Mesenchymal stem cell (in vitro differentiated cells and primary cell): ENCODE measurements around the gene POU2AF2.

Experiments
- DNase-seq: peaks from one replicate; pipeline ENCODE4 v3.0.0-alpha.2; 2013
- H2AFZ ChIP-seq: one replicate; pipeline ENCODE4 v1.6.1; 2013; ENCODE audit warnings: low read depth, mild to moderate bottlenecking, control low read depth, inconsistent platforms, low read length, moderate library complexity
- H2AK5ac ChIP-seq: 2 replicates; pipeline ENCODE4 v1.6.1; 2013; ENCODE audit warnings: low read length, moderate library complexity, mild to moderate bottlenecking, inconsistent platforms; ENCODE audit not compliant: severe bottlenecking
- H2BK120ac ChIP-seq: one replicate; pipeline ENCODE4 v1.6.1; 2013; ENCODE audit warnings: low read depth, mild to moderate bottlenecking, inconsistent platforms, low read length, moderate library complexity
- H2BK12ac ChIP-seq, 2 experiments: one replicate each; pipeline ENCODE4 v1.6.1; 2013; ENCODE audit warnings: inconsistent platforms in 2 of 2, low read length in 2 of 2, mild to moderate bottlenecking in 2 of 2, moderate library complexity in 2 of 2, control low read depth in 1 of 2
- H2BK15ac ChIP-seq: one replicate; pipeline ENCODE4 v1.6.1; 2013; ENCODE audit warnings: mild to moderate bottlenecking, low read depth, inconsistent platforms; ENCODE audit not compliant: poor library complexity, severe bottlenecking
- H2BK5ac ChIP-seq: 2 replicates; pipeline ENCODE4 v1.6.1; 2013; ENCODE audit warnings: low read depth, mild to moderate bottlenecking, low read length, control low read depth, inconsistent platforms; ENCODE audit not compliant: poor library complexity, severe bottlenecking
- H3K14ac ChIP-seq, 2 experiments: one replicate each; pipeline ENCODE4 v1.6.1; 2013; ENCODE audit warnings: inconsistent platforms in 2 of 2, low read length in 2 of 2, control low read depth in 1 of 2, mild to moderate bottlenecking in 1 of 2, moderate library complexity in 1 of 2
- H3K18ac ChIP-seq, 2 experiments: one replicate each; pipeline ENCODE4 v1.6.1; 2013; ENCODE audit warnings: inconsistent platforms in 2 of 2, low read length in 2 of 2, control low read depth in 1 of 2, low read depth in 1 of 2, mild to moderate bottlenecking in 1 of 2
- H3K23ac ChIP-seq, 2 experiments: one replicate each; pipeline ENCODE4 v1.6.1; 2013; ENCODE audit warnings: inconsistent platforms in 2 of 2, low read length in 2 of 2, mild to moderate bottlenecking in 2 of 2, moderate library complexity in 2 of 2, control low read depth in 1 of 2
- H3K27ac ChIP-seq: 2 replicates; pipeline ENCODE4 v1.5.1; 2013; ENCODE audit warnings: mild to moderate bottlenecking, moderate library complexity, low read length, control low read depth, inconsistent platforms; ENCODE audit not compliant: poor library complexity, severe bottlenecking
- H3K27me3 ChIP-seq, 2 experiments: 2 replicates each; pipeline versions ENCODE4 v1.6.1 to v1.7.0; 2013; ENCODE audit warnings: low read length in 2 of 2, mild to moderate bottlenecking in 2 of 2, moderate library complexity in 2 of 2, control low read depth in 1 of 2, inconsistent platforms in 1 of 2; ENCODE audit not compliant: control insufficient read depth in 1 of 2, insufficient read depth in 1 of 2
- H3K36me3 ChIP-seq, 2 experiments: 2 replicates each; pipeline versions ENCODE4 v1.6.1 to v1.7.0; 2013; ENCODE audit warnings: low read length in 2 of 2, control low read depth in 1 of 2, inconsistent platforms in 1 of 2, low read depth in 1 of 2, mild to moderate bottlenecking in 1 of 2; ENCODE audit not compliant: insufficient read depth in 2 of 2, control insufficient read depth in 1 of 2
- H3K4ac ChIP-seq, 2 experiments: one replicate each; pipeline ENCODE4 v1.6.1; 2013; ENCODE audit warnings: inconsistent platforms in 2 of 2, low read length in 2 of 2, mild to moderate bottlenecking in 2 of 2, moderate library complexity in 2 of 2, control low read depth in 1 of 2, low read depth in 1 of 2
- H3K4me1 ChIP-seq: 2 replicates; pipeline ENCODE4 v1.6.1; 2013; ENCODE audit warnings: low read depth, low read length, control low read depth; ENCODE audit not compliant: control insufficient read depth, insufficient read depth
- H3K4me2 ChIP-seq: 2 replicates; pipeline ENCODE4 v1.6.1; 2013; ENCODE audit warnings: low read length, mild to moderate bottlenecking, inconsistent platforms; ENCODE audit not compliant: poor library complexity, severe bottlenecking
- H3K4me3 ChIP-seq, 2 experiments: 2 replicates each; pipeline versions ENCODE4 v1.5.1 to v1.7.0; 2013; ENCODE audit warnings: low read length in 2 of 2, mild to moderate bottlenecking in 2 of 2, control low read depth in 1 of 2, low read depth in 1 of 2; ENCODE audit not compliant: insufficient read depth in 1 of 2
- H3K79me1 ChIP-seq: replicated peaks from 2 replicates; pipeline ENCODE4 v1.6.1; 2013; ENCODE audit warnings: mild to moderate bottlenecking, control low read depth, low read length, inconsistent platforms; ENCODE audit not compliant: poor library complexity, severe bottlenecking
- H3K9ac ChIP-seq: 2 replicates; pipeline ENCODE4 v1.7.0; 2013; ENCODE audit warnings: mild to moderate bottlenecking, low read length, moderate library complexity
- H3K9me3 ChIP-seq: 2 replicates; pipeline ENCODE4 v1.7.0; 2013; ENCODE audit warnings: mild to moderate bottlenecking, low read length; ENCODE audit not compliant: control insufficient read depth
- H4K8ac ChIP-seq: one replicate; pipeline ENCODE4 v1.6.1; 2013; ENCODE audit warnings: inconsistent platforms, mild to moderate bottlenecking, low read length, moderate library complexity
- H4K91ac ChIP-seq: one replicate; pipeline ENCODE4 v1.6.1; 2013; ENCODE audit warnings: mild to moderate bottlenecking, low read length, inconsistent platforms
- WGBS: methylation state at CpG from one replicate; pipeline ENCODE4 v1.1.7; 2013; ENCODE audit warnings: mixed read lengths; 5-methylcytosine and 5-hydroxymethylcytosine counted together

POU2AF2 gene

GRCh38 chr11:111305162-111305802 lies 59.8 kb downstream of the POU2AF2 start:
- whole genome bisulfite sequencing, result 64% methylated on average over 5 of the region's 5 CpGs
- Histone ChIP-seq H3K4me1 (no peaks in the 10 kb centered on the region), H3K4ac (no peak overlapping the region), H3K4me3 (no peak overlapping the region), H4K8ac (no peak overlapping the region), H3K4me2 (no peak overlapping the region), H4K91ac (no peak overlapping the region), H3K23ac (no peak overlapping the region), H2BK120ac (no peak overlapping the region), H3K9me3 (no peaks in the 10 kb centered on the region), H3K14ac (no peak overlapping the region), H3K27me3 (peaks cover 47 to 58% of the 10 kb centered on the region in 2 experiments), H3K18ac (no peak overlapping the region), H3K27ac (no peak overlapping the region), H3K9ac (no peak overlapping the region), H2BK12ac (no peak overlapping the region), H2AK5ac (no peak overlapping the region), H2BK15ac (no peak overlapping the region), H2AFZ (no peak overlapping the region), H2BK5ac (no peak overlapping the region), H3K79me1 (no peaks in the 10 kb centered on the region), H3K36me3 (no peaks in the 10 kb centered on the region)
- DNase-seq, result no peak

- H3K4me2 ChIP-seq, result no peak overlapping the region
- H2BK120ac ChIP-seq, result no peak overlapping the region
These were observed 60.4 kb downstream of the POU2AF2 start for GRCh38 chr11:111305876-111306275.

GRCh38 chr11:111306321-111306720 lies 60.8 kb downstream of the POU2AF2 start:
- no peak overlapping the region for H3K23ac ChIP-seq
- H3K14ac ChIP-seq, result no peak overlapping the region
- no peak for DNase-seq
- no peaks in the 10 kb centered on the region for H3K4me1 ChIP-seq
- no peak overlapping the region for H3K18ac ChIP-seq
- no peaks in the 10 kb centered on the region for H3K36me3 ChIP-seq
- H3K4me2 ChIP-seq, result no peak overlapping the region
- 68% methylated on average over 4 of the region's 5 CpGs for WGBS
- no peak overlapping the region for H2BK5ac ChIP-seq
- H2BK120ac ChIP-seq, result no peak overlapping the region
- no peak overlapping the region for H3K4me3 ChIP-seq
- H3K79me1 ChIP-seq, result no peaks in the 10 kb centered on the region
- H3K9ac ChIP-seq, result no peak overlapping the region
- no peak overlapping the region for H2BK12ac ChIP-seq
- H2AFZ ChIP-seq, result no peak overlapping the region
- H4K8ac ChIP-seq, result no peak overlapping the region
- H4K91ac ChIP-seq, result no peak overlapping the region
- H2AK5ac ChIP-seq, result no peak overlapping the region
- no peaks in the 10 kb centered on the region for H3K9me3 ChIP-seq
- no peak overlapping the region for H3K4ac ChIP-seq
- H2BK15ac ChIP-seq, result no peak overlapping the region
- H3K27me3 ChIP-seq, result peaks cover 37 to 47% of the 10 kb centered on the region in 2 experiments
- no peak overlapping the region for H3K27ac ChIP-seq

More at GRCh38 chr11:111305876-111306275, 60.4 kb downstream of the POU2AF2 start:
- Histone ChIP-seq H3K36me3 (no peaks in the 10 kb centered on the region), H3K27ac (no peak overlapping the region), H4K8ac (no peak overlapping the region), H2AK5ac (no peak overlapping the region), H3K4me1 (no peaks in the 10 kb centered on the region), H3K23ac (no peak overlapping the region), H2BK12ac (no peak overlapping the region), H3K14ac (no peak overlapping the region), H2BK15ac (no peak overlapping the region), H3K4me3 (no peak overlapping the region), H4K91ac (no peak overlapping the region), H3K79me1 (no peaks in the 10 kb centered on the region), H3K4ac (no peak overlapping the region), H2BK5ac (no peak overlapping the region), H3K27me3 (peaks cover 41 to 52% of the 10 kb centered on the region in 2 experiments), H3K9me3 (no peaks in the 10 kb centered on the region), H2AFZ (no peak overlapping the region), H3K18ac (no peak overlapping the region), H3K9ac (no peak overlapping the region)
- WGBS, result 83% methylated on average over 4 of the region's 4 CpGs
- no peak for DNase-seq

- Histone ChIP-seq H4K91ac (no peak overlapping the region), H3K14ac (no peak overlapping the region), H2BK15ac (no peak overlapping the region), H3K9ac (no peak overlapping the region), H3K4me3 (no peak overlapping the region), H3K79me1 (no peaks in the 10 kb centered on the region), H3K27me3 (peaks cover 24 to 35% of the 10 kb centered on the region in 2 experiments), H3K9me3 (no peaks in the 10 kb centered on the region), H3K18ac (no peak overlapping the region), H3K27ac (no peak overlapping the region), H2AFZ (no peak overlapping the region), H3K36me3 (no peaks in the 10 kb centered on the region), H3K4me1 (no peaks in the 10 kb centered on the region), H2BK120ac (no peak overlapping the region), H4K8ac (no peak overlapping the region), H2BK12ac (no peak overlapping the region), H3K4ac (no peak overlapping the region), H2BK5ac (no peak overlapping the region), H2AK5ac (no peak overlapping the region), H3K23ac (no peak overlapping the region), H3K4me2 (no peak overlapping the region)
- 81% methylated on average over 2 of the region's 3 CpGs for WGBS
- DNase-seq, result no peak
These were observed 62.1 kb downstream of the POU2AF2 start for GRCh38 chr11:111307472-111308108.
